ENCODE results near the gene KIN. TPM values are rescaled to one million over a fixed set of nuclear protein-coding genes. Genes with fewer than 3 reads are reported as not detected.

Gene KIN
- total and polyA plus RNA-seq, 2 of the 4 experiments (the other 2 are of a cell fraction), result 3.0 to 6.4 TPM

GRCh38 chr10:7707858-7708622 is 79.8 kb downstream of the KIN start:
- no peak overlapping the region for H4K5ac ChIP-seq (ENCODE audit: low read depth, low read length)
- H3K4me2 ChIP-seq (ENCODE audit: low read depth, low read length), result no peak overlapping the region
- 56% methylated on average over 3 of the region's 5 CpGs; no CpG with 5 or more reads in 1 of the 2 experiments for WGBS, 2 experiments (ENCODE audit: extremely low coverage in 2 of 2, insufficient read length in 1 of 2)
- ATAC-seq (ENCODE audit: low read depth), result no peak
- intact Hi-C loops (cut with micrococcal nuclease) (no loop called here), dilution Hi-C loops (cut with HindIII; ENCODE audit: low sequenced_read_pairs, unreplicated experiment) (no loop called here), in situ Hi-C loops (cut with MboI; ENCODE audit: low sequenced_read_pairs) (no loop called here)
- no TSS peak for BruUV-seq (replicated peaks)
- no peak overlapping the region for H3K9ac ChIP-seq (ENCODE audit: low read depth, low read length)
- no peak overlapping the region for H3K27ac ChIP-seq (ENCODE audit: insufficient read depth, low read length)
- CTCF ChIA-PET, result interaction anchor here (0.9 kb wide), 1 partner anchor 11 kb away, joined by 3 read pairs; no protein-coding TSS in a partner anchor
- H3K4ac ChIP-seq (ENCODE audit: low read depth, low read length), result no peak overlapping the region
- H2AFZ ChIP-seq (replicated peaks; ENCODE audit: low read length, poor library complexity), result no peak overlapping the region
- H2BK20ac ChIP-seq (ENCODE audit: low read depth, low read length), result no peak overlapping the region
- H2AK9ac ChIP-seq (replicated peaks; ENCODE audit: low read depth, low read length, poor library complexity), result no peak overlapping the region
- no peaks in the 10 kb centered on the region for H3K4me1 ChIP-seq (ENCODE audit: control insufficient read depth, insufficient read depth, low read length)
- no peaks in the 10 kb centered on the region for H4K20me1 ChIP-seq (ENCODE audit: insufficient read depth, low read length)
- no peak overlapping the region for H4K8ac ChIP-seq (ENCODE audit: low read depth in 2 of 2, low read length in 2 of 2)
- no peak overlapping the region for H2AK5ac ChIP-seq (ENCODE audit: low read depth, low read length)
- H3K9me1 ChIP-seq (ENCODE audit: insufficient read depth, low read length), result no peaks in the 10 kb centered on the region
- no peak overlapping the region for H3K23ac ChIP-seq (ENCODE audit: low read depth, low read length)
- H2BK5ac ChIP-seq (ENCODE audit: low read depth, low read length, poor library complexity, severe bottlenecking), result no peak overlapping the region
- no peaks in the 10 kb centered on the region for H3K36me3 ChIP-seq (ENCODE audit: control insufficient read depth, insufficient read depth, low read length)
- H2BK120ac ChIP-seq (ENCODE audit: low read depth, low read length), result no peak overlapping the region
- no peaks in the 10 kb centered on the region for H3K79me1 ChIP-seq (ENCODE audit: low read depth in 1 of 2, low read length in 2 of 2)
- no peak overlapping the region for H2BK15ac ChIP-seq (ENCODE audit: low read depth, low read length)
- no peaks in the 10 kb centered on the region; the same call in 1 of the 2 replicates for H3K27me3 ChIP-seq (ENCODE audit: control insufficient read depth, insufficient read depth, low read length)
- no peak overlapping the region for H3K14ac ChIP-seq (replicated peaks; ENCODE audit: low read depth, low read length)
- no peak overlapping the region for H3K4me3 ChIP-seq (ENCODE audit: insufficient read depth, low read depth, low read length)
- H3K56ac ChIP-seq (ENCODE audit: extremely low read depth, insufficient read depth, low read length), result no peak overlapping the region
- no peak for TF ChIP-seq BHLHE40 (IDR thresholded peaks at IDR 0.05; ENCODE audit: low read depth, low read length)
- no peak for TF ChIP-seq SMC3 (IDR thresholded peaks at IDR 0.05; ENCODE audit: low read depth, low read length)
- TF ChIP-seq CEBPB (IDR thresholded peaks at IDR 0.05; ENCODE audit: low read depth, low read length), result no peak
- no peak for TF ChIP-seq CHD1 (IDR thresholded peaks at IDR 0.05; ENCODE audit: low read depth, low read length)
- TF ChIP-seq FOS (IDR thresholded peaks at IDR 0.05; ENCODE audit: low read depth, low read length), result no peak
- no peak for TF ChIP-seq CTCF (conservative IDR thresholded peaks at IDR 0.05; ENCODE audit: low read depth, low read length)
- no peak for TF ChIP-seq RCOR1 (IDR thresholded peaks at IDR 0.05; ENCODE audit: insufficient replicate concordance, low read length)
- no peak for TF ChIP-seq ELK1 (IDR thresholded peaks at IDR 0.05; ENCODE audit: borderline replicate concordance, low read depth, low read length)
- TF ChIP-seq RAD21 (IDR thresholded peaks at IDR 0.05; ENCODE audit: low read length), result no peak
- POLR2A ChIA-PET (ENCODE audit: unreplicated experiment), result no interaction called here
- no peak overlapping the region for H3K18ac ChIP-seq (ENCODE audit: low read depth, low read length)
- no peaks in the 10 kb centered on the region for H3K9me3 ChIP-seq (ENCODE audit: control insufficient read depth, insufficient read depth, low read length)
- no peak overlapping the region for H4K91ac ChIP-seq (ENCODE audit: insufficient read depth, low read depth, low read length)
- no peak for DNase-seq

Measured in IMR-90 (cell line).